SH-SY5Y (cell line): ENCODE results near the gene MPDZ.

Experiments
- GATA2 ChIP-seq: IDR thresholded peaks from 2 replicates; pipeline ENCODE4 v1.6.1; 2011; ENCODE audit warnings: mild to moderate bottlenecking, low read depth, low read length
- GATA3 ChIP-seq: IDR thresholded peaks from 2 replicates; pipeline ENCODE4 v1.6.1; 2011; ENCODE audit warnings: low read depth, mild to moderate bottlenecking, low read length, moderate library complexity

Gene MPDZ

GRCh38 chr9:13270734-13271133 is 8.8 kb downstream of the MPDZ start:
- TF ChIP-seq GATA2 (no peak), GATA3 (no peak)

DNA sequence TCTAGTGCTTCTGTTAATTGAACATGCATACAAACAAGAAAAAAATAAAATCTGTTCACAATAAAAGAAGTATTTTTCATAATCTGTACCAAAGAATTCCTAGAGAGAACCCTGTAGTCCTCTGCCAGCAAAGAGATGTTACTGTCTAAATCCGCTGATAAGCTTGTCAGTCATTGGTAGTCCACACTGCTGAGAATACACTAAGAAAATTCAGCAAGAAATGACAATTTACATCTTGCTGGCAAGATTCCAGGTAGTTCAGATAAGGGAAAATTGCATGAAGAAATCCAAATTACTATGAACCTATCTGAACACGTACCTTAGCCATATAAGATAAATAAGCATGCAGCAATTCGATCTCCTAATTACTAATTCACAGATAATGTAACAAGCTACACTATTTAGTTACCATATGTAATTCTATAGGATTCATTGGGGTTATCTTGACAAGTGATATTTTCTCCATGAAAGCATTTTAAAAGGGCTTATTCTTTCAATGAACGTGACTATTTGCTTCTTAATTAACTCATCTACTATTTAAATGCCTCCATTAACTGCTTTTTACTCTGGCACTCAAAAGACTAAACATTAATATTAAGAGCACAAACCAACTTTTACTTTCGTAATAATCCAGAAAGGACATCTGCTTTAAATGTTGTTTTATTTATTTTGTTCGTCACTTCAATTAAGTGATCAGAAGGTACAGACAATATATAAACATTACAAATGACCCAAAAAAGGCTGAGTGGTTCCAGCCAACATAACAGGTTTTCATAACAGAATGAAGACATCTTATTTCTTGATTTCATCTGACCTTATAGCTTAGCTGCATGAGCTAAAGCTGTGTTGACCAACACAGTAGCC is 9.7 kb downstream of the MPDZ start:
- TF ChIP-seq GATA3 = no peak
- no peak for TF ChIP-seq GATA2

GRCh38 chr9:13268469-13268868 is 11.0 kb downstream of the MPDZ start:
- TF ChIP-seq GATA3 (no peak), GATA2 (no peak)

GRCh38 chr9:13267743-13268142 is 11.7 kb downstream of the MPDZ start:
- TF ChIP-seq GATA2 = no peak
- TF ChIP-seq GATA3 = no peak

GRCh38 chr9:13266167-13266566 is 13.3 kb downstream of the MPDZ start:
- no peak for TF ChIP-seq GATA2

GRCh38 chr9:13264788-13265187 is 14.7 kb downstream of the MPDZ start:
- TF ChIP-seq GATA2 = no peak
- TF ChIP-seq GATA3 = no peak

DNA sequence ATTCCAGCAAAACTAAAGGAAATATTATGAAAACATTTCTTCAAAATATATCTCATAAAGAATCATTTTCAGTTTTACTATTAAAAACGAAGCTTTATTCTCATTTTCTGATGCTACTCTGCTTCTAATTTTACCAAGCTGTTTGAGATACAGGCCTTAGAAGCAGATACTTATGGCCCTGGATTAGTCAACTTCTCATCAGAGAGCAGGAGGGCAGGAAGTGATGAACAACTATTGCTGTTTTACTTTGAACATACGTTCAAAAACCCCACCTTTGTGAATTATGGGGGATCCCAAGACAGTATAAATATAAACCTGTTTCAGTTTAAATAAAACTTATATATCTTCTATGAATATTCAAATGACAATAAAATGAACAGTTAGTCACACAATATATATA is 16.0 kb downstream of the MPDZ start:
- TF ChIP-seq GATA2 = no peak
- no peak for TF ChIP-seq GATA3

- TF ChIP-seq GATA2 (no peak), GATA3 (no peak)
These were observed 26.6 kb downstream of the MPDZ start for GRCh38 chr9:13252852-13253251.

GRCh38 chr9:13244181-13244580 is 35.3 kb downstream of the MPDZ start:
- TF ChIP-seq GATA3 (no peak), GATA2 (no peak)

GRCh38 chr9:13241283-13241682 is 38.2 kb downstream of the MPDZ start:
- TF ChIP-seq GATA3 (no peak), GATA2 (no peak)

- TF ChIP-seq GATA3 = no peak
- no peak for TF ChIP-seq GATA2
These were observed 39.8 kb downstream of the MPDZ start for GRCh38 chr9:13239660-13240059.

DNA sequence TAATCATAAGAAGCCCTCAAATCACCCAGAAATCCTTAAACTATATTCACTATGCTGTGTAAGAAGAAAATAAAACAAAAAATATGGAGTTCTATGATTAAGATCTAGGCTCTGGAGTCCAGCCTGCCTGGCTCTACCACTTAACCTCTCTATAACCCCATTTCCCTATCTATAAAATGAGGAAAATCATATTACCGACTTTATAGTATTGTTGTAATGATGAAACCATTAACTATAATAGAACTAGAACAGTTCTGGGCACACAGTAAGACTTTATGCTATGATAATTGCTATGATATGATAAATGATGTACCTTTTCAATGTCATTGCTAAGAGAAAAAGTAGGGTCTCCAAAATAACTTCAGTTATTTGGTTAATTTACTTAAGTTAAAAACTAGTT is 40.3 kb downstream of the MPDZ start:
- peak; percentile 59; the same call in 1 of the 2 replicates for TF ChIP-seq GATA2
- TF ChIP-seq GATA3 = peak; percentile 87

- TF ChIP-seq GATA2 (no peak), GATA3 (no peak)
These were observed 44.6 kb downstream of the MPDZ start for GRCh38 chr9:13234932-13235331.

DNA sequence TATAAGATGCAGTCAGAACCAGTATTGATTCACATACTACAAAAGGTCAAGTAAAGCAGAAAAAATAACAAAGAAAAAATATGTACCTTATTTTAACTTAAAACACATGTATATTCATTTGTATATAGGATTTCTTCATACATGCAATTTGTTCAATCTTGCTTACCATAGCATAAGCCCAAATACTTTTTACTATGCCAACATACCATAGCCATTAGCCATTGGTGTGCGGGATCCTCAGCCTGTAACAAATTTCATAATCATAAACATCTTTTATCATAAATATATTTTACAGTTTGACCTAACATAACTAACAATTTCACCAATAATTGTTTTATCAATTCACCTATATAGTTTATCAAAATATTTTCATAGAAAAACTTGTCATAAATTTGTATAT is 51.1 kb downstream of the MPDZ start:
- TF ChIP-seq GATA3 (no peak), GATA2 (no peak)

DNA sequence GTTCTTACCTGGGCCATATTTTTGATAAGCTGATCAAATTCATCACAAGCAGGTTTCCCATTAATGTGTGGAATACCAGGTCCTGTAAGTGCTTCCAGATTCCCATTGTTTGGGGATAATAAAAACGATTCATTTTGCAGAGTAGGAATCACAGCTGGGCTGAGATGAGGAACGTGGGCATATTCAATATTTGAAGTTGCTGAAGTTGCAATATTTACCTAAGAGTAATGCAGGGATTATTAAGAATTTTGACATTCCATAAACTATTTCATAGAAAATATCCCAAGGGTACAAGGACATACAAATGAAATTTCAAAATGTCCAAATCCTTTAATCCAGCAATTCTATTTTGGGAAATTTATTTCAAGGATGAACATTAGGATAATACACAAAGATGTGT is 55.1 kb downstream of the MPDZ start:
- no peak for TF ChIP-seq GATA2

DNA sequence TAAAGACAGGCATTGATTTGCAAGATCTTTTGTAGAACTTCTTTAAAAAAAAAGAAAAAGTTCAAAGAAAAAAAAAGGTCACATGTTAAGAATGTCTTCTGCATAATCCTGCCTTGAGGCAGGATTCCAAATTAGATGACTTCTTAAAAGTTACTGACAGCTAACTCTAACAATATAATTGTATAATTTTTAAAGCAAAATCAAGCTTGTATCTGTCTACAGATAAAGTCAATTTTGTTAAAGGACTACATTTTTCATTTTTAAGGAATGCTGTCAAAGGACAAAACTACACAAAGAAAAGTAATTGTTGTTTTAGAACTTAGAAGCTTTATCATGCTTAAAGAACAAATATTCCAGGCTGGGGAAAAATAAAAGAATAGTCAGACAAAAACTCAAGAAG is 57.8 kb downstream of the MPDZ start:
- TF ChIP-seq GATA2 = no peak
- no peak for TF ChIP-seq GATA3
